HCT116 (cell line): ENCODE results near the gene PARP2. TPM values are rescaled to one million over a fixed set of nuclear protein-coding genes. Genes with fewer than 3 reads are reported as not detected.
"Not testable (repeated sequence)": the region's sequence is repeated elsewhere in the genome, so short reads cannot be mapped to it uniquely, and the experiment has no call there.

Experiments
- ATAC-seq: fragments of 200-7000 bp; cut with Tn5 transposase; 2 replicates; pipeline ENCODE4 v1.9.1; 2020; ENCODE audit warnings: mild to moderate bottlenecking, moderate library complexity
- BruUV-seq: library from RNA; stranded (reverse); fragments of 400-500 nt; replicated peaks from 2 replicates; lab custom pipeline; 2021; lab: Mats Ljungman, UMichigan
- CTCF ChIA-PET: fragments of 300-600 bp; sonication (Branson Sonifier 250); formaldehyde crosslinking; loops from one replicate; lab custom pipeline; 2021; ENCODE audit warnings: antibody characterized with exemption; lab: Charles Lee
- POLR2A ChIA-PET: fragments of 300-600, 350-600 bp; sonication (Branson Sonifier 250); formaldehyde crosslinking; loops from one replicate; lab custom pipeline; 2021; ENCODE audit warnings: antibody characterized with exemption; lab: Charles Lee
- RAD21 ChIA-PET, 2 experiments: fragments of 300-600 bp; sonication (Branson Sonifier 250); formaldehyde crosslinking; loops; one replicate each; lab custom pipeline; 2023; ENCODE audit warnings: low total read pairs in 2 of 2; ENCODE audit not compliant: uncharacterized antibody in 2 of 2, unreplicated experiment in 2 of 2, low non-redundant PET in 1 of 2; lab: Charles Lee
- DNase-seq: peaks from one replicate; pipeline ENCODE4 v3.0.0-alpha.2; 2010; ENCODE audit warnings: low read depth, low spot score
- H2AFZ ChIP-seq: fragments of 200-600 bp; shearing (Covaris generic), sonication (generic); 2 replicates; pipeline ENCODE4 v1.6.1; 2017; ENCODE audit warnings: low read depth, mixed run types, mixed read lengths, antibody characterized with exemption, low read length; ENCODE audit not compliant: poor library complexity, severe bottlenecking
- H3K27ac ChIP-seq: 2 replicates; pipeline ENCODE4 v1.5.1; 2012; ENCODE audit warnings: low read depth, low read length
- H3K27me3 ChIP-seq: fragments of 200-600 bp; sonication (generic); 2 replicates; pipeline ENCODE4 v1.6.1; 2016; ENCODE audit warnings: mixed run types, low read length, mixed read lengths; ENCODE audit not compliant: insufficient read depth
- H3K36me3 ChIP-seq, 2 experiments: fragments of 200-500 bp in 1 of 2; fragments of 200-600 bp in 1 of 2; sonication (Bioruptor generic) in 1 of 2; sonication (generic) in 1 of 2; 2 replicates each; pipeline versions ENCODE4 v1.5.1 to v1.6.1; 2014 to 2016; ENCODE audit warnings: low read length in 2 of 2, inconsistent platforms in 1 of 2, mixed read lengths in 1 of 2, mixed run types in 1 of 2; ENCODE audit not compliant: insufficient read depth in 2 of 2, control insufficient read depth in 1 of 2
- H3K4me1 ChIP-seq, 2 experiments: fragments of 200-600 bp in 1 of 2; sonication (generic) in 1 of 2; 2 replicates each; pipeline versions ENCODE4 v1.5.1 to v1.6.1; 2012 to 2017; ENCODE audit warnings: low read length in 2 of 2, inconsistent platforms in 1 of 2, mild to moderate bottlenecking in 1 of 2, mixed read lengths in 1 of 2, mixed run types in 1 of 2, moderate library complexity in 1 of 2; ENCODE audit not compliant: insufficient read depth in 2 of 2, control insufficient read depth in 1 of 2
- H3K4me2 ChIP-seq: fragments of 200-600 bp; sonication (generic); 2 replicates; pipeline ENCODE4 v1.6.1; 2017; ENCODE audit warnings: mixed run types, low read length, mixed read lengths
- H3K4me3 ChIP-seq, 2 experiments: fragments of 200-600 bp in 1 of 2; sonication (generic) in 1 of 2; replicated peaks in 1 of 2; 2 replicates each; pipeline ENCODE4 v1.5.1; 2011 to 2016; ENCODE audit warnings: low read length in 2 of 2, control low read depth in 1 of 2, low read depth in 1 of 2, mild to moderate bottlenecking in 1 of 2, mixed read lengths in 1 of 2, mixed run types in 1 of 2
- H3K79me2 ChIP-seq: fragments of 200-600 bp; sonication (generic); 2 replicates; pipeline ENCODE4 v1.6.1; 2017; ENCODE audit warnings: mild to moderate bottlenecking, mixed run types, low read length, moderate library complexity, mixed read lengths; ENCODE audit not compliant: insufficient read depth
- H3K9ac ChIP-seq: fragments of 200-600 bp; sonication (generic); 2 replicates; pipeline ENCODE4 v1.6.1; 2016; ENCODE audit warnings: low read length, mixed read lengths
- H3K9me2 ChIP-seq: fragments of 200-600 bp; sonication (generic), shearing (Covaris generic); 2 replicates; pipeline ENCODE4 v1.6.1; 2017; ENCODE audit warnings: mixed run types, mild to moderate bottlenecking, moderate library complexity; ENCODE audit not compliant: insufficient read depth
- H3K9me3 ChIP-seq, 2 experiments: fragments of 200-500 bp in 1 of 2; fragments of 200-600 bp in 1 of 2; sonication (Bioruptor generic) in 1 of 2; sonication (generic) in 1 of 2; 2 replicates each; pipeline ENCODE4 v1.6.1; 2014 to 2017; ENCODE audit warnings: low read length in 2 of 2, mixed read lengths in 2 of 2, inconsistent platforms in 1 of 2, low read depth in 1 of 2, mild to moderate bottlenecking in 1 of 2, mixed run types in 1 of 2, moderate library complexity in 1 of 2; ENCODE audit not compliant: control insufficient read depth in 1 of 2, insufficient read depth in 1 of 2
- H4K20me1 ChIP-seq: fragments of 200-600 bp; sonication (generic), shearing (Covaris generic); 2 replicates; pipeline ENCODE4 v1.6.1; 2017; ENCODE audit warnings: mixed run types, mild to moderate bottlenecking, moderate library complexity; ENCODE audit not compliant: insufficient read depth
- CTCF ChIP-seq, 3 experiments: fragments of 200-600 bp in 1 of 3; sonication (generic) in 1 of 3; IDR thresholded peaks in 2 of 3; conservative IDR thresholded peaks in 1 of 3; 2 replicates each; pipeline ENCODE4 v1.5.1; 2012 to 2017; ENCODE audit warnings: low read depth in 2 of 3, low read length in 2 of 3, antibody characterized with exemption in 1 of 3, borderline replicate concordance in 1 of 3, control low read depth in 1 of 3, mild to moderate bottlenecking in 1 of 3, mixed read lengths in 1 of 3, mixed run types in 1 of 3, moderate library complexity in 1 of 3; ENCODE audit not compliant: insufficient read depth in 1 of 3
- EGR1 ChIP-seq: IDR thresholded peaks from 2 replicates; pipeline ENCODE4 v1.6.1; 2012; ENCODE audit warnings: low read depth
- EZH2phosphoT487 ChIP-seq: fragments of 200-600 bp; IDR thresholded peaks from 2 replicates; pipeline ENCODE4 v1.6.1; 2018; ENCODE audit warnings: antibody characterized with exemption, borderline replicate concordance
- JUND ChIP-seq: IDR thresholded peaks from 2 replicates; pipeline ENCODE4 v1.6.1; 2012
- intact Hi-C: fragments of 100-400 bp; cut with micrococcal nuclease; formaldehyde crosslinking; loops from 2 replicates; pipeline ENCODE4 v1.10.0; 2022
- total RNA-seq: library from RNA; stranded (reverse); gene quantifications from one replicate; pipeline ENCODE4 v1.2.1, GENCODE V29; 2021; ENCODE audit not compliant: unreplicated experiment
- TF ChIP-seq, protein P1 (sequence below): IDR thresholded peaks from 2 replicates; pipeline ENCODE4 v1.6.1; 2011; ENCODE audit warnings: mild to moderate bottlenecking, low read length, moderate library complexity; ENCODE audit not compliant: insufficient replicate concordance; ENCODE audit errors: extremely low read depth

Gene PARP2
- total RNA-seq, 1 experiment from 2014 or later = 51.8 TPM

GRCh38 chr14:20356422-20356821 lies 13.0 kb downstream of the PARP2 start:
- Histone ChIP-seq H3K9me2 (no peaks in the 10 kb centered on the region), H3K9me3 (no peaks in the 10 kb centered on the region), H2AFZ (no peak overlapping the region), H3K27me3 (no peaks in the 10 kb centered on the region), H3K4me1 (no peaks in the 10 kb centered on the region), H3K36me3 (peaks cover 61 to 63% of the 10 kb centered on the region in 2 experiments), H3K4me2 (no peak overlapping the region), H3K9ac (no peak overlapping the region), H3K4me3 (no peak overlapping the region), H3K79me2 (no peaks in the 10 kb centered on the region; the same call in 1 of the 2 replicates), H4K20me1 (no peaks in the 10 kb centered on the region), H3K27ac (no peak overlapping the region)
- ATAC-seq (no peak), DNase-seq (no peak)
- RAD21 ChIA-PET = no interaction called here
- POLR2A ChIA-PET = interaction anchor here (1.1 kb wide), 1 partner anchor 13 kb away, joined by 4 read pairs; the partner anchor contains the start of gene PARP2
- CTCF ChIA-PET = no interaction called here
- intact Hi-C loops = no loop called here
- no peak for TF ChIP-seq EGR1
- TF ChIP-seq EZH2phosphoT487 = no peak
- no peak for TF ChIP-seq CTCF (IDR thresholded peaks at IDR 0.05 in 2 of 3, conservative IDR thresholded peaks at IDR 0.05 in 1 of 3; ENCODE audit: borderline replicate concordance in 1 of 3, insufficient read depth in 1 of 3, low read depth in 2 of 3, low read length in 2 of 3)
- TF ChIP-seq, protein P1, sequence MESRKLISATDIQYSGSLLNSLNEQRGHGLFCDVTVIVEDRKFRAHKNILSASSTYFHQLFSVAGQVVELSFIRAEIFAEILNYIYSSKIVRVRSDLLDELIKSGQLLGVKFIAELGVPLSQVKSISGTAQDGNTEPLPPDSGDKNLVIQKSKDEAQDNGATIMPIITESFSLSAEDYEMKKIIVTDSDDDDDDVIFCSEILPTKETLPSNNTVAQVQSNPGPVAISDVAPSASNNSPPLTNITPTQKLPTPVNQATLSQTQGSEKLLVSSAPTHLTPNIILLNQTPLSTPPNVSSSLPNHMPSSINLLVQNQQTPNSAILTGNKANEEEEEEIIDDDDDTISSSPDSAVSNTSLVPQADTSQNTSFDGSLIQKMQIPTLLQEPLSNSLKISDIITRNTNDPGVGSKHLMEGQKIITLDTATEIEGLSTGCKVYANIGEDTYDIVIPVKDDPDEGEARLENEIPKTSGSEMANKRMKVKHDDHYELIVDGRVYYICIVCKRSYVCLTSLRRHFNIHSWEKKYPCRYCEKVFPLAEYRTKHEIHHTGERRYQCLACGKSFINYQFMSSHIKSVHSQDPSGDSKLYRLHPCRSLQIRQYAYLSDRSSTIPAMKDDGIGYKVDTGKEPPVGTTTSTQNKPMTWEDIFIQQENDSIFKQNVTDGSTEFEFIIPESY = no peak
- TF ChIP-seq JUND = no peak
- BruUV-seq = no TSS peak

DNA sequence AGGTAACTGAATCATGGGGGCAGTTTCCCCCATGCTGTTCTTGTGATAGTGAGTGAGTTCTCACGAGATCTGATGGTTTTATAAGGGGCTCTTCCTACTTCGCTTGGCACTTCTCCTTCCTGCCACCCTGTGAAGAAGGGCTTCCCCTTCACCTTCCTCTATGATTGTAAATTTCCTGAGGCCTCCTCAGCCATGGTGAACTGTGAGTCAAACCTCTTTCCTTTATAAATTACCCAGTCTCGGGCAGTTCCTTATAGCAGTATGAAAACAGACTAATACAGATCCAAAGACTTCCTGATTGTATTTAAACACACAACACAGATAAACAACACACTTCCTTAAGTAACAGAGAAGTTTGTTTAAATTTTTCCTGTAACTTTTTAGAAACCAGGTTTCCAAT lies 15.0 kb downstream of the PARP2 start:
- H2AFZ ChIP-seq, BruUV-seq: not testable (repeated sequence)

More for the DNA sequence above, 15.0 kb downstream of the PARP2 start:
- ATAC-seq, RAD21 ChIA-PET, CTCF ChIA-PET, POLR2A ChIA-PET, H3K79me2 ChIP-seq, H3K27ac ChIP-seq, H3K9ac ChIP-seq, intact Hi-C loops, H3K4me3 ChIP-seq, H3K9me3 ChIP-seq, DNase-seq, H3K4me2 ChIP-seq, H3K4me1 ChIP-seq, H3K27me3 ChIP-seq, H4K20me1 ChIP-seq, H3K9me2 ChIP-seq: not testable (repeated sequence)
- peaks cover 48 to 54% of the 10 kb centered on the region in 2 experiments for H3K36me3 ChIP-seq
